K562 treated with DMSO at 1 percent for 4 hours (cell line): Measurements from ENCODE around the gene GSTP1. TPM values are rescaled to one million over a fixed set of nuclear protein-coding genes. Genes with fewer than 3 reads are reported as not detected.

Experiments
- total RNA-seq: library from RNA; unstranded; fragments of 300-600 nt; gene quantifications from 2 replicates; pipeline ENCODE4 v1.2.3, GENCODE V29; 2022; ENCODE audit not compliant: insufficient read depth

The GSTP1 gene
- 2,202 and 2,224 TPM in 2 replicates for total RNA-seq

GRCh38 chr11:67583247-67584204 lies at the start of gene GSTP1:
Gene GSTP1 (plus strand): TSS chr11:67583812. CDS start chr11:67583844, 32 bp downstream.

GRCh38 chr11:67606492-67607295 lies 23.1 kb downstream of the GSTP1 start, which contains the start of gene NDUFV1:
Gene NDUFV1 (plus strand): TSS chr11:67606936. CDS start chr11:67607005, 69 bp downstream.

GRCh38 chr11:67629386-67630227 lies 46.0 kb downstream of the GSTP1 start, which contains the start of gene NUDT8:
Gene NUDT8 (minus strand): TSS chr11:67629937. CDS start chr11:67629911, 26 bp downstream.

Other genes starting within 250 kb of the GSTP1 start
- gene POLD4, start 230.3 kb upstream of the GSTP1 start, total RNA-seq: 82.5 and 123 TPM in 2 replicates
- 1.0 and 1.2 TPM in 2 replicates for gene CLCF1, start 210.2 kb upstream of the GSTP1 start, total RNA-seq
- 38.7 and 39.2 TPM in 2 replicates for gene RAD9A, start 191.8 kb upstream of the GSTP1 start, total RNA-seq
- 321 and 325 TPM in 2 replicates for gene PPP1CA, start 182.0 kb upstream of the GSTP1 start, total RNA-seq
- 1.4 and 1.7 TPM in 2 replicates for gene TBC1D10C, start 179.7 kb upstream of the GSTP1 start, total RNA-seq
- not detected in 2 replicates for gene CARNS1, start 168.1 kb upstream of the GSTP1 start, total RNA-seq
- 72.1 and 83.4 TPM in 2 replicates for gene RPS6KB2, start 155.3 kb upstream of the GSTP1 start, total RNA-seq
- gene PTPRCAP, start 146.1 kb upstream of the GSTP1 start, total RNA-seq: 2.1 and 2.5 TPM in 2 replicates
- 222 and 228 TPM in 2 replicates for gene CORO1B, start 140.3 kb upstream of the GSTP1 start, total RNA-seq
- not detected in 2 replicates for gene GPR152, start 131.1 kb upstream of the GSTP1 start, total RNA-seq
- gene CABP4, start 128.5 kb upstream of the GSTP1 start, total RNA-seq: not detected in 2 replicates
- gene TMEM134, start 114.6 kb upstream of the GSTP1 start, total RNA-seq: 44.8 and 54.3 TPM in 2 replicates
- gene AIP, start 100.8 kb upstream of the GSTP1 start, total RNA-seq: 111 and 127 TPM in 2 replicates
- gene PITPNM1, start 78.4 kb upstream of the GSTP1 start, total RNA-seq: 39.7 and 47.4 TPM in 2 replicates
- 117 and 122 TPM in 2 replicates for gene CDK2AP2, start 75.7 kb upstream of the GSTP1 start, total RNA-seq
- gene CABP2, start 60.4 kb upstream of the GSTP1 start, total RNA-seq: not detected in 2 replicates
- gene NDUFV1, start 23.1 kb downstream of the GSTP1 start, total RNA-seq: 188 and 204 TPM in 2 replicates
- gene NUDT8, start 46.1 kb downstream of the GSTP1 start, total RNA-seq: 12.3 and 16.7 TPM in 2 replicates
- gene TBX10, start 56.0 kb downstream of the GSTP1 start, total RNA-seq: not detected in 2 replicates
- not detected in 2 replicates for gene ACY3, start 66.9 kb downstream of the GSTP1 start, total RNA-seq
- gene ALDH3B2, start 90.8 kb downstream of the GSTP1 start, total RNA-seq: not detected in 2 replicates